Astrocyte of the cerebellum (primary cell): ENCODE data around the gene DHRS12.
A peak's percentile ranks its signal among the peaks of the same experiment; 100 is the strongest.

Experiments
- DNase-seq: peaks from one replicate; pipeline ENCODE4 v3.0.0-alpha.2; 2011; ENCODE audit warnings: low read depth
- H3K4me3 ChIP-seq: 2 replicates; pipeline ENCODE4 v1.5.1; 2011; ENCODE audit warnings: mild to moderate bottlenecking, low read depth, low read length, moderate library complexity
- in situ Hi-C: cut with HindIII; loops from 2 replicates; pipeline ENCODE4 v1.10.0; 2017; ENCODE audit warnings: low sequenced_read_pairs
- TF ChIP-seq, protein P1 (sequence below): IDR thresholded peaks from 2 replicates; pipeline ENCODE4 v1.5.1; 2012; ENCODE audit warnings: low read length, low read depth, moderate library complexity, mild to moderate bottlenecking; ENCODE audit errors: missing control alignments

The DHRS12 gene

DNA sequence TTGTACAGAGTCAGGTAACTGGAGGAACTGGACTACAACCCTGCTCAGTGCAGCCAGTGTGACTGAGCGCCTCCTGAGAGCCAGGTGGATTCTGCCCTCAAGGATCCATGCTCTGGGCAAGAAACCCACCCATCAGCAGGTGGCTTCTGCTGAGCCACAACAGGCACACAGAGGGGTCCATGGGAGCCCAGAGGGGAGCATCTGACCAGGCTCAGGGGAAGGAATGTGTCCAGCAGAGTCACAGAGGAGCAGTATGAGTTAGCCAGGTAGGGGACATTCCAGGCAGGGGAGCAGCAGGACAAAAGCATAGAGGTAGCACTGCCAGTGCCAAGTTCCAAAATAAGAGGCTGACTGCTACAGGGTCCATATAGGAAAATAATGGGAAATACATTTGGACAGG lies 19.9 kb downstream of the DHRS12 start:
- in situ Hi-C loops: loop anchor here (25.0 kb wide), 1 partner anchor 347 kb away; no protein-coding TSS in a partner anchor
- DNase-seq: no peak
- TF ChIP-seq, protein P1, sequence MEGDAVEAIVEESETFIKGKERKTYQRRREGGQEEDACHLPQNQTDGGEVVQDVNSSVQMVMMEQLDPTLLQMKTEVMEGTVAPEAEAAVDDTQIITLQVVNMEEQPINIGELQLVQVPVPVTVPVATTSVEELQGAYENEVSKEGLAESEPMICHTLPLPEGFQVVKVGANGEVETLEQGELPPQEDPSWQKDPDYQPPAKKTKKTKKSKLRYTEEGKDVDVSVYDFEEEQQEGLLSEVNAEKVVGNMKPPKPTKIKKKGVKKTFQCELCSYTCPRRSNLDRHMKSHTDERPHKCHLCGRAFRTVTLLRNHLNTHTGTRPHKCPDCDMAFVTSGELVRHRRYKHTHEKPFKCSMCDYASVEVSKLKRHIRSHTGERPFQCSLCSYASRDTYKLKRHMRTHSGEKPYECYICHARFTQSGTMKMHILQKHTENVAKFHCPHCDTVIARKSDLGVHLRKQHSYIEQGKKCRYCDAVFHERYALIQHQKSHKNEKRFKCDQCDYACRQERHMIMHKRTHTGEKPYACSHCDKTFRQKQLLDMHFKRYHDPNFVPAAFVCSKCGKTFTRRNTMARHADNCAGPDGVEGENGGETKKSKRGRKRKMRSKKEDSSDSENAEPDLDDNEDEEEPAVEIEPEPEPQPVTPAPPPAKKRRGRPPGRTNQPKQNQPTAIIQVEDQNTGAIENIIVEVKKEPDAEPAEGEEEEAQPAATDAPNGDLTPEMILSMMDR: no peak
- no peak overlapping the region for H3K4me3 ChIP-seq

DNA sequence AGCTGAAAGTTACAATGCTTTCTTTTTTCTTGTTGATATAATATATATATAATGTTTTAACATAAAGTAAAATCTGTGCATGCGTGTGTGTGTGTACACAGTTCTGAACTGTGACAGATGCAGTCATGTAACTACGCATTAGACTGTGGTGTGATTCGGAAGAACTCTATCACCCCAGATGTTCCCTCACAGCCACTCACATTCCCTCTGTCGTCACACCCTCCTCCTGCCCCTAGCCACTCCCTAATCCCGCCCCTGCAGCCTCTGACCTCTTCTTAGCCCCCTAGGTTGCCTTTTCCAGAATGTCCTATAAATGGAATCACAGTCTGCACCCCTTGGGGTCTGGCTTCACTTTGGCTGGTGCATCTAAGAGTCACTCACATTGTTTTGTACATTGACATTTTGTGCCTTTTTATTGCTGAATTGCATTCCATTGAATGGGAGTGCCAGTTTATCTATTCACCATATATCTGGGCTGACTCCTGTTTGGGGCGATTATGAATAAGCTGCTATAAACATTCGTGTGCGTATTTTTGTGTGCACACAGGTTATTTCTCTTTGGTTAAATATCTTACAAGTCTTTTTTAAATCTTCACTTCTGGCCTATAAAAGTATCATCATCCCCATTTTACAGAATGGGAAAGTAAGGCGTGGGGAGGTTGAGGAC lies 20.4 kb downstream of the DHRS12 start:
- TF ChIP-seq, protein P1: no peak
- in situ Hi-C loops: loop anchor here (25.0 kb wide), 1 partner anchor 346 kb away; no protein-coding TSS in a partner anchor
- DNase-seq: no peak
- H3K4me3 ChIP-seq: no peak overlapping the region

DNA sequence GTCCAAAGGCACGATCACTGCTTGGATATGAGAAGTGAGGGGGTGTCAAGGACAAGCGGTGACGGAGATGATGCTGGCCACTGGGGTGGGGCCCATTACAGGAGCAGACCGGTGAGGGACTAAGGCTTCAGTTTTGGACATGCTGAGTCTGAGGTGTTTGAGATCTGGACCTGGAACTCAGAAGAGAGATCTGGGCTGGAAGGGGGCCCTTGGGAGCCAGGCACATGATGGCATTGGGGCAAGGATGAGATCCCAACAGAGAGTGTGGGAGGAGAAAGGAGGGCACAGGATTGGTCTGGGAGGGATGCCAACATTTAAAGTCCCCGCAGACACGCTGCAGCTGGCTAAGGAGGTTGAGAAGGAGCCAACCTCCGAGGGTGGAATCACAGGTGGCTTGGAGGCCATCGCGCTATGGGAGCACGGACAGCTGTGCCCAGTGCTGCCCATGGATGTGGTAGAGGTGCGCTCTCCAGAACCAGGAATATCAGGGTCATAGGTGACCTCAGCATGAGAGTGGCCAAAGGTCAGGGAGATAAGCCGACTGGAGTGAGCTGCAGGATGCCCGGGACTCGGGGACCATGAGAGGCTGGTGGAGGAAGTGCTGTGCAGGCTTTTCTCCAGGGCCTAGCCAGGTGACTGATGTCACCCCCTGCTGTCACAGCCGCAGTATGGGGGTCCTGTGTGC lies 21.8 kb downstream of the DHRS12 start:
- no peak for DNase-seq
- TF ChIP-seq, protein P1: no peak
- in situ Hi-C loops: loop anchor here (25.0 kb wide), 1 partner anchor 345 kb away; no protein-coding TSS in a partner anchor
- no peak overlapping the region for H3K4me3 ChIP-seq

DNA sequence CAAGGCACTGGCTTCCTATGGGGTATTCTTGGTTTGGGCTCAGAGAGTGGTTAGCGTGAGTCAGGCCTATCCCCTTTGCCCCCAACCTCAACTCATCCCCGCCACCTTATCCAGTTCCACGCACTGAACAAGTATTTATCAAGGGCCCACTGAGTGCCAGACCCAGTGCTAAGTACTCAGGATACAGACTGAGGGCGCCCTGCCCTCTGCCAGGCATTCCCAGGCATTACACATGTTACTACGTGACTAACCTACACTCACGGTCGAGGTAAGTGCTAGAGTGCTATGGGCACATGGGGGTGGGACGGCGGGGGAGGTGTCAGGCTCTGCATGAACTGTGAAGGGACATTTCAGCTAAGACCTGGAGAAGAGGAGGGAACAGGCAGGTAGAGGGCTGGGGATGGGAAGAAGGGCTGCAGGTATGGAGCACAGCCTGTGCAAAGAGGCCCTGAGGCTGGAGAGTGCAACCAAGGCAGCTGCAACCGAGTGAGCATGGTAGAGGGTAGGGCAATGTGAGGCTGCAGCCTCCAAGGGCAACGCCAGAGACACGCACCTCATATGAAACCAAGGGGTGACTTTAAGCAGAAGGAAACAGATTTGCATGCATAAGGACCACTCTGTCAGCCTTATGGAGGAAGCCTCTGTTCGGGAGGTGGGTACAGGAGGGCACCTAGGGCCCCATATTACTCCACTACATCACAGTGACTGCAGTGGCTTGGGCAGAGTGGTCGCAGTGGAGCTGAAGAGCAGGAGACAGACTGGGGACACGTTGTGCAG lies 22.5 kb downstream of the DHRS12 start:
- in situ Hi-C loops: loop anchor here (25.0 kb wide), 1 partner anchor 344 kb away; no protein-coding TSS in a partner anchor
- TF ChIP-seq, protein P1: peak; percentile 45
- no peak for DNase-seq

DNA sequence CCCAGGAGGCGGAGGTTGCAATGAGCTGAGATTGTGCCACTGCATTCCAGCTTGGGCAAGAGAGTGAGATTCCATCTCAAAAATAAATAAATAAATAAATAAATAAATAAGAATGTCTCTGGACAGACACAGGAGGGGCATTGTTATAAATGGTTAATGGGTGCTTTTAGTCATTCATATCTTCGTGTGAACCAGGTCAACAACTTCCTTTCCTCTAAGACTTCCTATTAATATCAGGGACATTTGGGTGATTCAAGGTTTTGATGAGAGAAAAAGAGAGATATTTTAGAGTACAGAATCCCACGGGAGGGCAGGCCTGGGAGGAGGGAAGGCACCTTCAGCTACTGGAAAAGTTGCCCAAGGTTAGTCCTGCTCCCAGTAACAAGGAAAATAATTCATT lies 23.9 kb downstream of the DHRS12 start:
- H3K4me3 ChIP-seq: no peak overlapping the region
- DNase-seq: no peak
- TF ChIP-seq, protein P1: no peak
- in situ Hi-C loops: loop anchor here (25.0 kb wide), 1 partner anchor 343 kb away; no protein-coding TSS in a partner anchor

More for the DNA sequence above, 22.5 kb downstream of the DHRS12 start:
- H3K4me3 ChIP-seq: no peak overlapping the region

DNA sequence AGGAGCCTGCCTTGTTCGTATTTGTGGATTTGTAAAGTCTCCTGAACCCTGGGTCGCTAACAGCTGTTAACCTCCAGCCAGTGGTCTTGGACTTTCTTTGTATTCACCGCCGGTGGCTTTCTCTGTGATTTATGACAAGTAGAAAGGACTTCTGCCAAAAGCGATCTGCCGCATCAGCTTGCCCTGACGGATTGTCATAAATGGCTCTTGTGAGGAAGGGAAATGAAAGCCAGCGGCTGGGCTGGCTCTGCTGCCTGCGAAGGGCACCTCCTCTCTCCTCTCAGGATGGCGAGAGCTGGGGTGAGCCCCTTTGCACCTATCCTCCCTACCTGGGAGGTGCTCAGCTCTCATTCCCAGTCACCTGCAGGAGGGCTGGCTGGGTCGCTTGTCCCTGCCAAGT lies 25.6 kb downstream of the DHRS12 start:
- in situ Hi-C loops: loop anchor here (25.0 kb wide), 1 partner anchor 341 kb away; no protein-coding TSS in a partner anchor
- no peak overlapping the region for H3K4me3 ChIP-seq

More for the DNA sequence above, 25.6 kb downstream of the DHRS12 start:
- TF ChIP-seq, protein P1: no peak
- no peak for DNase-seq
